Coronary artery (tissue), 2 donors: ENCODE results near the gene MAD1L1.
"Not testable (repeated sequence)": the region's sequence is repeated elsewhere in the genome, so short reads cannot be mapped to it uniquely, and the experiment has no call there.

Experiments
- DNase-seq: peaks from one replicate; pipeline ENCODE4 v3.0.0-alpha.2; 2017; ENCODE audit warnings: low spot score
- H3K27ac ChIP-seq, 2 donors: fragments of 200-600 bp; sonication (generic); one replicate each; pipeline ENCODE4 v1.5.1; 2016 to 2019
- H3K4me3 ChIP-seq: fragments of 200-600 bp; sonication (generic); 2 replicates; pipeline ENCODE4 v1.5.1; 2016; ENCODE audit warnings: mild to moderate bottlenecking, moderate library complexity
- TF ChIP-seq, protein P1 (sequence below): fragments of 200-600 bp; sonication (generic); IDR thresholded peaks from one replicate; pipeline ENCODE4 v1.5.1; 2019; ENCODE audit warnings: antibody characterized with exemption

Gene MAD1L1

DNA sequence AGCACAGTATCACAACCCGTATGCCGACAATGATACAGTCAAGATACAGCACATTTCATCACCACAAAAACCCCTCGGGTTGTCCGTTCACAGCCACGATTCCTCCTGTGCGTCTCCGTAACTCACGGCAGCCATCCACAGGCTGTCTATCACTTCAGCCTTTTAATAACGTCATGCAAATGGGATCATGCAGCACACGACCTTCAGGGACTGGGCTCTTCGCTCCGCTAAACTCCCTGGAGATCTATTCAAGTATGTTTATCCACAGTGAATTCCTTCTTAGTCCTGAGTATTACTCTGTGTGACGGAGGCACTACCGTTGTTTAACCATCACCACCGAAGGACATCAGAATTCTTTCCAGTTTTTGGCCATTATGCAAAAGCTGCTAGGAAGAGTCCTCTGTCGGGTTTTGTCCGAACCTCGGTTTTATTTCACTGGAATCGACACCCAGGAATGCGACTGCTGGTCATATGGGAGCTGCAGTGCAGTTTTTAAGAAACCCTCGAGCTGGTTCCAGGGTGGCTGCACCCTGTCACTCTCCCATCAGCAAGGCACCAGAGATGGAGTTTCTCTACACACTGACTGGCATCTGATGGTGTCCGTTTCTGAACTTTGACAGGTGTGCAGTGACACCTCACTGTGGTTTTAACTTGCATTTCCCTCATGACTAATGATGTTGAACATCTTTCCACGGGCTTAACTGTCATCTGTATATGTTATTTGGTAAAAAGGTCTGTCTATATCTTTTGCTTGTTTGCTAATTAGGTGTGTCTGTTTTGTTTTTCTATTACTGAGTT, 193.6 kb downstream of the MAD1L1 start:
- DNase-seq: no peak
- TF ChIP-seq, protein P1, sequence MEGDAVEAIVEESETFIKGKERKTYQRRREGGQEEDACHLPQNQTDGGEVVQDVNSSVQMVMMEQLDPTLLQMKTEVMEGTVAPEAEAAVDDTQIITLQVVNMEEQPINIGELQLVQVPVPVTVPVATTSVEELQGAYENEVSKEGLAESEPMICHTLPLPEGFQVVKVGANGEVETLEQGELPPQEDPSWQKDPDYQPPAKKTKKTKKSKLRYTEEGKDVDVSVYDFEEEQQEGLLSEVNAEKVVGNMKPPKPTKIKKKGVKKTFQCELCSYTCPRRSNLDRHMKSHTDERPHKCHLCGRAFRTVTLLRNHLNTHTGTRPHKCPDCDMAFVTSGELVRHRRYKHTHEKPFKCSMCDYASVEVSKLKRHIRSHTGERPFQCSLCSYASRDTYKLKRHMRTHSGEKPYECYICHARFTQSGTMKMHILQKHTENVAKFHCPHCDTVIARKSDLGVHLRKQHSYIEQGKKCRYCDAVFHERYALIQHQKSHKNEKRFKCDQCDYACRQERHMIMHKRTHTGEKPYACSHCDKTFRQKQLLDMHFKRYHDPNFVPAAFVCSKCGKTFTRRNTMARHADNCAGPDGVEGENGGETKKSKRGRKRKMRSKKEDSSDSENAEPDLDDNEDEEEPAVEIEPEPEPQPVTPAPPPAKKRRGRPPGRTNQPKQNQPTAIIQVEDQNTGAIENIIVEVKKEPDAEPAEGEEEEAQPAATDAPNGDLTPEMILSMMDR: no peak
- H3K4me3 ChIP-seq: peak overlapping the region; percentile 38
- no peak overlapping the region for H3K27ac ChIP-seq

DNA sequence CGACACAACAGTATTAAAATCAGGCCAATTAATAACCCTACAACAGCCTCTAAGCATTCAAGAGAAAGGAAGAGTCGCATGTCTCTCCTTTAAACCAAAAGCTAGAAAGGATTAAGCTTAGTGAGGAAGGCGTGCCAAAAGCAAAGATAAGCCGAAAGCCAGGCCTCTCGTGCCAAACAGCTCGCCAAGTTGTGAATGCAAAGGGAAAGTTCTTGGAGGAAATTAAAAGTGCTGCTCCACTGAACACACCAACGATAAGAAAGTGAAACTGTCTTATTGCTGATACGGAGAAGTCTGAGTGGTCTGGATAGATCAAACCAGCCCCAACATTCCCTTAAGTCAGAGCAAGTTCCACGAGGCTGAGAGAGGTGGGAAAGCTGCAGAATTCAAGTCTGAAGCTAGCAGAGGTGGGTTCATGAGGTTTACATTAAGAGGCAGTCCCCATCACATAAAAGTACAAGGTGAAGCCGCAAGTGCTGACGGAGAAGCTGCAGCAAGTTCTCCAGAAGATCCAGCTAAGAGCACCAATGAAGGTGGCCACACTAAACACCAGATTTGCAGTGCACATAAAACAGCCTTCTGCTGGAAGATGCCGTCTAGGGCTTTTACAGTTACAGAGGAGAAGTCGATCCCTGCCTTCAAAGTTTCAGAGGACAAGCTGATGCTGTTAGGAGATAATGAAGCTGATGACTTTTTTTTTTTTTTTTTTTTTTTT, 194.8 kb downstream of the MAD1L1 start:
- peak overlapping the region; percentile 62 for H3K4me3 ChIP-seq
- TF ChIP-seq, protein P1: no peak
- peak; percentile 69 for DNase-seq
- peak overlapping the region in 1 of 2 donors; percentile 14 for H3K27ac ChIP-seq

DNA sequence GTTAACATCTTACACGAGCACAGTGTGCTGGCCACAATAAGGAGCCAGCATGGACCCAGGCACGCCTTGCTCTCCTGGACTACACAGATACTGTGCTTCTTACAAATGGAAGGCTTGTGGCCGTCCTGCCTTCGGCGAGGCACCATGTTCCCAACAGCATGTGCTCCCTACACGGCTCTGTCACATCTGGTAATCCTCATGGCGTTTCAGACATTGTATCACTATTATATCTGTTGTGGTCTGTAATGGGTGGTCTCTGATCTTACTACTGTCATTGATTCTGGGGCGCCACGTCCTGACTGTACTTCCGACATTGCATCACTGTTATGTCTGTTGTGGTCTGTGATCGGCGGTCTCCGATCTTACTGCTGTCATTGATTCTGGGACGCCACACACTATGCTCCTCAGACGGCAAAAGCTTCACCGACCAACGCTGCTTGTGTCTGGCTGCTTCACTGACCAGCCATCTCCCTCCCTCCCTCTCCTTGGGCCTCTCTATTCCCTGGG, 195.4 kb downstream of the MAD1L1 start:
- TF ChIP-seq, protein P1: no peak
- peak; percentile 68 for DNase-seq
- peak overlapping the region in 1 of 2 donors; percentile 14 for H3K27ac ChIP-seq
- peak overlapping the region; percentile 62 for H3K4me3 ChIP-seq

DNA sequence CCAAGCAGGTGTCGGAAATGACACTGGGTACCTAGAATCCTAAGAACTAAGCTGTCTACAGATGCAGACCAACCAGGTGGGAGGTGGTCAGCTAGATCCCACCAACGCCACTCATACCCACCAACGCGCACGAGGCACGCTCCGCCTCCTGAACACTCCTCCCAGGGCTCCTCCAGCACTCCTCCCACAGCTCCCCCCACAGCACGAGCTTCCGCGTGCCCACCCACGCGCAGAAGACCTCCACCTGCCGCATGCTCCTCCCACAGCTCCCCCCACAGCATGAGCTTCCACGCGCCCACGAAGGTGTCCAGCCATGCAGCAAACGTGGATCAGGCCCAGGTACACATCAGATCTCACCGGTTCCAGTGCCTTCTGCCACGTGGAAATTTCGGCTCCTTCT, 196.0 kb downstream of the MAD1L1 start:
- no peak overlapping the region for H3K4me3 ChIP-seq
- no peak overlapping the region for H3K27ac ChIP-seq
- peak; percentile 59 for DNase-seq
- TF ChIP-seq, protein P1: no peak

DNA sequence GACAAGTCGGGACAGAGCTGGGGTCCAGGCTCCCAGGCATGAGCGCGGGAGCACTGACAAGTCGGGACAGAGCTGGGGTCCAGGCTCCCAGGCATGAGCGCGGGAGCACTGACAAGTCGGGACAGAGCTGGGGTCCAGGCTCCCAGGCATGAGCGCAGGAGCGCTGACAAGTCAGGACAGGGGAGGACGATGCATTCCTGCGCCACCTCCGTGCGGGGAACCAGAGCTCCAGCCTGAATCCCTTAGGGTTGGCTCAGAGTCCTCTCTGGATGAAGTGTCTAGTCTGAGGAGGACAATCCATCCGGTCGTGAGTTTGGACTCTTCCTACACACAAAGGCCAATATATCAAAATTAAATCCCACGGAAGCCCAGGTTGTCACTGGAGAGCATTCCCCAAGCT, 196.5 kb downstream of the MAD1L1 start:
- H3K27ac ChIP-seq, H3K4me3 ChIP-seq: not testable (repeated sequence)
- DNase-seq: peak; percentile 31

DNA sequence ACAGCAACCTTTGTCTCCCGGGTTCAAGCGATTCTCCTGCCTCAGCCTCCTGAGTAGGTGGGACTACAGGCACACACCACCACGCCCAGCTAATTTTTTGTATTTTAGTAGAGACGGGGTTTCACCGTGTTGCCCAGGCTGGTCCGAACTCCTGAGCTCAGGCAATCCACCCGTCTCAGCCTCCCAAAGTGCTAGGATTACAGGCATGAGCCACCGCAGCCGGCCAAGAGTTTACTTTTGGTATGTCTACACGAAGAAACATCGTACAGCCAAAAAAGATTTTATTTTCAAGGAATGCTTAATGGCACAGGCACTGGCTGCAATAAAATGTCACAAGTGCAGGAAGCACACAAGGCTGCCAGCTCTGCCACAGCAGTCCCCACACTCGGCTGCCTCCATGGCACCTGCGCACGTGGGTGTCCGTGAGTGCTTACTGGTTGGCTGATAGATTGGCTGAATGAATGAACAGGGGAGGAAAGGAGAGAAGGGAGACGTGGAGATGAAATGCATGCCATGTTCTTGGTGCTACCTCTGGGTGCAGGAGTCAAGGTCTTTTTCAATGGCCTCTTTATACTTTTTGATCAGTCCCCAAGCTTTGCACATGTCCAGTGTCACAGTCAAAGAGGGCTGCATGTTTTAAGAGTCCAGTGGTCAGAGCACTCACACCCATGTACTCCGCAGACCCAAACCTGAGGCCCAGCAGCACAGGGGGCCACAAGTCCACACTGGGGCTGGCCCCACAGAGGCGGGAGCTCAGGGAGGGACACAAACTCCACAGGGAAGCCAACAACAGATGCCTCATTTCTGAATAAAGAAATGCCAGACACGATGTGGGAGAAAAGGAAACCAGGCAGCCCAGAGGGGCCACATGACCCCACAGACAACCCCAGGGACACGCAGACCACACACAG, 198.2 kb downstream of the MAD1L1 start:
- no peak overlapping the region for H3K27ac ChIP-seq
- TF ChIP-seq, protein P1: no peak
- H3K4me3 ChIP-seq: no peak overlapping the region
- peak; percentile 54 for DNase-seq
